GM23338 (cell line): ENCODE data around the gene PPP2R2D. TPM values are rescaled to one million over a fixed set of nuclear protein-coding genes. Genes with fewer than 3 reads are reported as not detected.

Experiments used
- ATAC-seq: fragments of 200-7000 bp; cut with Tn5 transposase; 3 replicates; pipeline ENCODE4 v1.9.1; 2020
- DNase-seq: peaks from one replicate; pipeline ENCODE4 v3.0.0-alpha.2; 2015; ENCODE audit warnings: low spot score
- H2AFZ ChIP-seq: fragments of 200-600 bp; sonication (generic); 2 replicates; pipeline ENCODE4 v1.8.0; 2016; ENCODE audit warnings: antibody characterized with exemption, mild to moderate bottlenecking, moderate library complexity
- H3F3A ChIP-seq: fragments of 200-600 bp; sonication (generic); replicated peaks from 2 replicates; pipeline ENCODE4 v1.8.0; 2017; ENCODE audit warnings: antibody characterized with exemption, mixed run types, low read depth
- H3K27ac ChIP-seq: fragments of 200-600 bp; sonication (generic); 2 replicates; pipeline ENCODE4 v1.6.1; 2016; ENCODE audit warnings: low read depth
- H3K27me3 ChIP-seq: fragments of 200-600 bp; sonication (generic); 2 replicates; pipeline ENCODE4 v1.8.0; 2016; ENCODE audit warnings: mild to moderate bottlenecking, mixed run types, moderate library complexity; ENCODE audit not compliant: insufficient read depth
- H3K36me3 ChIP-seq: fragments of 200-600 bp; sonication (generic); 2 replicates; pipeline ENCODE4 v1.8.0; 2016; ENCODE audit warnings: mild to moderate bottlenecking; ENCODE audit not compliant: insufficient read depth
- H3K4me1 ChIP-seq: fragments of 200-600 bp; sonication (generic); 2 replicates; pipeline ENCODE4 v1.8.0; 2016; ENCODE audit warnings: mild to moderate bottlenecking, moderate library complexity; ENCODE audit not compliant: insufficient read depth
- H3K4me2 ChIP-seq: fragments of 200-600 bp; sonication (generic); 2 replicates; pipeline ENCODE4 v1.7.1; 2017; ENCODE audit warnings: mixed run types
- H3K4me3 ChIP-seq: fragments of 200-600 bp; sonication (generic); 2 replicates; pipeline ENCODE4 v1.6.1; 2016; ENCODE audit warnings: mixed run types
- H3K79me2 ChIP-seq: fragments of 200-600 bp; sonication (generic); replicated peaks from 2 replicates; pipeline ENCODE4 v1.8.0; 2017; ENCODE audit warnings: mild to moderate bottlenecking; ENCODE audit not compliant: insufficient read depth
- H3K9me2 ChIP-seq: fragments of 200-600 bp; sonication (generic); 2 replicates; pipeline ENCODE4 v1.8.0; 2017; ENCODE audit not compliant: insufficient read depth
- H4K20me1 ChIP-seq: fragments of 200-600 bp; sonication (generic); replicated peaks from 2 replicates; pipeline ENCODE4 v1.8.0; 2017; ENCODE audit warnings: mild to moderate bottlenecking; ENCODE audit not compliant: insufficient read depth
- H3K27ac Mint-ChIP-seq: 2 replicates; pipeline ENCODE4 v1.8.0; 2020; ENCODE audit warnings: inconsistent platforms, mild to moderate bottlenecking, moderate library complexity, mixed read lengths
- H3K27me3 Mint-ChIP-seq: 3 replicates; pipeline ENCODE4 v1.8.0; 2022; ENCODE audit warnings: low read depth, mild to moderate bottlenecking, moderate library complexity, mixed read lengths, inconsistent platforms; ENCODE audit not compliant: insufficient read depth, poor library complexity
- H3K36me3 Mint-ChIP-seq: 3 replicates; pipeline ENCODE4 v1.8.0; 2021; ENCODE audit warnings: low read depth, mild to moderate bottlenecking, inconsistent platforms, moderate library complexity, mixed read lengths
- H3K4me1 Mint-ChIP-seq: 3 replicates; pipeline ENCODE4 v1.8.0; 2020; ENCODE audit warnings: mild to moderate bottlenecking, inconsistent platforms, mixed read lengths
- H3K4me3 Mint-ChIP-seq: 3 replicates; pipeline ENCODE4 v1.8.0; 2021; ENCODE audit warnings: moderate library complexity, mild to moderate bottlenecking, inconsistent platforms, mixed read lengths
- H3K9me3 Mint-ChIP-seq: 3 replicates; pipeline ENCODE4 v1.8.0; 2020; ENCODE audit warnings: moderate library complexity, mild to moderate bottlenecking, inconsistent platforms, mixed read lengths
- CTCF ChIP-seq, 2 experiments: fragments of 200-600 bp in 1 of 2; sonication (generic) in 1 of 2; conservative IDR thresholded peaks; 2 replicates each; pipeline versions ENCODE4 v1.5.1 to v1.6.1; 2016 to 2017; ENCODE audit warnings: antibody characterized with exemption in 2 of 2, low read depth in 2 of 2, mild to moderate bottlenecking in 2 of 2, moderate library complexity in 1 of 2
- ETS1 ChIP-seq: IDR thresholded peaks from 2 replicates; pipeline ENCODE4 v1.6.1; 2016; ENCODE audit warnings: antibody characterized with exemption
- EZH2 ChIP-seq: fragments of 200-600 bp; sonication (generic); IDR thresholded peaks from one replicate; pipeline ENCODE4 v1.8.0; 2017; ENCODE audit warnings: antibody characterized with exemption, mild to moderate bottlenecking, low read depth; ENCODE audit not compliant: unreplicated experiment
- JUNB ChIP-seq: IDR thresholded peaks from one replicate; pipeline ENCODE4 v1.6.1; 2016; ENCODE audit warnings: antibody characterized with exemption; ENCODE audit not compliant: unreplicated experiment
- NANOG ChIP-seq: IDR thresholded peaks from 2 replicates; pipeline ENCODE4 v1.6.1; 2016; ENCODE audit warnings: antibody characterized with exemption, borderline replicate concordance
- POLR2AphosphoS5 ChIP-seq: IDR thresholded peaks from 2 replicates; pipeline ENCODE4 v1.6.1; 2016; ENCODE audit warnings: antibody characterized with exemption, low read depth
- REST ChIP-seq: IDR thresholded peaks from one replicate; pipeline ENCODE4 v1.6.1; 2018; ENCODE audit warnings: antibody characterized with exemption; ENCODE audit not compliant: unreplicated experiment
- STAT1 ChIP-seq: IDR thresholded peaks from one replicate; pipeline ENCODE4 v1.6.1; 2016; ENCODE audit warnings: antibody characterized with exemption; ENCODE audit not compliant: unreplicated experiment
- ZNF114 ChIP-seq: fragments of 250-450 bp; sonication (Bioruptor Pico); IDR thresholded peaks from 2 replicates; pipeline ENCODE4 v1.5.0; 2020; ENCODE audit warnings: mild to moderate bottlenecking, moderate library complexity
- ZNF331 ChIP-seq: fragments of 250-450 bp; sonication (Bioruptor Pico); IDR thresholded peaks from 2 replicates; pipeline ENCODE4 v1.5.0; 2020; ENCODE audit warnings: low read depth, mild to moderate bottlenecking, moderate library complexity
- ZNF462 ChIP-seq: fragments of 250-450 bp; sonication (Bioruptor Pico); IDR thresholded peaks from 2 replicates; pipeline ENCODE4 v1.5.0; 2020; ENCODE audit warnings: mild to moderate bottlenecking, moderate library complexity
- polyA plus RNA-seq: library from polyadenylated mRNA; unstranded; fragments of >200 nt; fragmentation: Nextera tagmentation; extraction: Ambion mirVana; gene quantifications from 2 replicates; pipeline ENCODE4 v1.2.1, GENCODE V29; 2016
- total RNA-seq: library from RNA; depleted of rRNA; stranded (reverse); fragments of >200 nt; shearing (Covaris generic); gene quantifications from 2 replicates; pipeline ENCODE4 v1.2.3, GENCODE V29; 2014

The PPP2R2D gene
- total and polyA plus RNA-seq, 2 experiments from 2014 or later: 28.8 to 33.7 TPM

- DNase-seq (no peak), ATAC-seq (no peak)
- no peak overlapping the region for H3K4me3 Mint-ChIP-seq
- H3K27ac Mint-ChIP-seq: no peak overlapping the region
- Histone ChIP-seq H3K36me3 (no peaks in the 10 kb centered on the region), H3K4me1 (no peaks in the 10 kb centered on the region), H3K4me2 (no peak overlapping the region), H3K4me3 (no peak overlapping the region), H3K9me2 (no peaks in the 10 kb centered on the region), H3K27me3 (no peaks in the 10 kb centered on the region), H2AFZ (no peak overlapping the region), H3K27ac (no peak overlapping the region), H3F3A (no peaks in the 10 kb centered on the region), H4K20me1 (no peaks in the 10 kb centered on the region), H3K79me2 (no peaks in the 10 kb centered on the region)
- H3K36me3 Mint-ChIP-seq: no peaks in the 10 kb centered on the region
- peaks cover 12% of the 10 kb centered on the region for H3K27me3 Mint-ChIP-seq
- no peaks in the 10 kb centered on the region; the same call in 2 of the 3 replicates for H3K9me3 Mint-ChIP-seq
- no peaks in the 10 kb centered on the region for H3K4me1 Mint-ChIP-seq
- TF ChIP-seq NANOG (no peak), JUNB (no peak), POLR2AphosphoS5 (no peak), STAT1 (no peak), REST (no peak), ZNF114 (CRISPR knock-in tag) (no peak), ZNF462 (no peak), ZNF331 (CRISPR knock-in tag) (no peak), CTCF (conservative IDR thresholded peaks at IDR 0.05; ENCODE audit: low read depth in 2 of 2) (no peak), EZH2 (no peak), ETS1 (no peak)
These were observed 38.3 kb upstream of the PPP2R2D start for GRCh38 chr10:131862548-131862947.
